Type B pancreatic cell (in vitro differentiated cells): Measurements from ENCODE around the gene NOD1. TPM values are rescaled to one million over a fixed set of nuclear protein-coding genes. Genes with fewer than 3 reads are reported as not detected.

Source experiments
- DNase-seq: peaks from one replicate; pipeline ENCODE4 v3.0.0; 2021; ENCODE audit warnings: mixed read lengths; ENCODE audit not compliant: unreplicated experiment; ENCODE audit errors: extremely low spot score
- H3K27ac Mint-ChIP-seq: 2 replicates; pipeline ENCODE4 v1.8.0; 2021; ENCODE audit warnings: mild to moderate bottlenecking, mixed read lengths
- H3K27me3 Mint-ChIP-seq: 2 replicates; pipeline ENCODE4 v1.8.0; 2021; ENCODE audit warnings: mixed read lengths
- H3K36me3 Mint-ChIP-seq: 2 replicates; pipeline ENCODE4 v1.8.0; 2021; ENCODE audit warnings: mixed read lengths
- H3K4me1 Mint-ChIP-seq: one replicate; pipeline ENCODE4 v1.8.0; 2021; ENCODE audit warnings: mixed read lengths; ENCODE audit not compliant: unreplicated experiment
- H3K4me3 Mint-ChIP-seq: 2 replicates; pipeline ENCODE4 v1.8.0; 2021; ENCODE audit warnings: mild to moderate bottlenecking, mixed read lengths
- H3K9me3 Mint-ChIP-seq: 2 replicates; pipeline ENCODE4 v1.8.0; 2021; ENCODE audit warnings: mixed read lengths
- total RNA-seq: library from RNA; stranded (reverse); gene quantifications from 2 replicates; pipeline ENCODE4 v1.2.1, GENCODE V29; 2021; ENCODE audit warnings: low replicate concordance
- TF ChIP-seq, protein P1 (sequence below): fragments of 200-600 bp; sonication (generic); conservative IDR thresholded peaks from 2 replicates; pipeline ENCODE4 v1.5.0; 2021; ENCODE audit warnings: antibody characterized with exemption, mild to moderate bottlenecking

The NOD1 gene
- total RNA-seq, 1 donor from 2014 or later, result 10.9 TPM

DNA sequence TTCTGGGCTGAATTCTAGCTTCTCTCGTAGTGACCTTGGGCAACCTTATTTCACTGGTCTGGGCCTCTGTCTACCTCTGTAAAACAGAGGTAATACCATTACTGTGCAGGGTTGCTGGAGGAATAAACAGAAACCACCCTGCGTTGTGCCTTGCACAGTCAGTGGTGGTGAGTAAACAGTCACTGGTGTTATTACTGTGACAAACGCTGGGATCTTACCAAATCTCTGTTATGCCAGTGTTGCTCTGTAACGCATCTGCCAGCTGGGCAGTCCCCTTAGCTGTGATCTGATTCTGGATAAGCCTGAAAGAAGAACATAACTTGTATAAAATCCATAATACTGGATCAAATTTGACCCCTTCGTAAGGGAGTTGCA, 49.4 kb downstream of the NOD1 start:
- no peak overlapping the region for H3K27ac Mint-ChIP-seq
- H3K4me3 Mint-ChIP-seq, result no peak overlapping the region
- H3K27me3 Mint-ChIP-seq, result no peaks in the 10 kb centered on the region
- no peak for DNase-seq
- H3K36me3 Mint-ChIP-seq, result peaks cover 31% of the 10 kb centered on the region
- no peaks in the 10 kb centered on the region for H3K9me3 Mint-ChIP-seq
- H3K4me1 Mint-ChIP-seq, result peaks cover 10% of the 10 kb centered on the region
- TF ChIP-seq, protein P1, sequence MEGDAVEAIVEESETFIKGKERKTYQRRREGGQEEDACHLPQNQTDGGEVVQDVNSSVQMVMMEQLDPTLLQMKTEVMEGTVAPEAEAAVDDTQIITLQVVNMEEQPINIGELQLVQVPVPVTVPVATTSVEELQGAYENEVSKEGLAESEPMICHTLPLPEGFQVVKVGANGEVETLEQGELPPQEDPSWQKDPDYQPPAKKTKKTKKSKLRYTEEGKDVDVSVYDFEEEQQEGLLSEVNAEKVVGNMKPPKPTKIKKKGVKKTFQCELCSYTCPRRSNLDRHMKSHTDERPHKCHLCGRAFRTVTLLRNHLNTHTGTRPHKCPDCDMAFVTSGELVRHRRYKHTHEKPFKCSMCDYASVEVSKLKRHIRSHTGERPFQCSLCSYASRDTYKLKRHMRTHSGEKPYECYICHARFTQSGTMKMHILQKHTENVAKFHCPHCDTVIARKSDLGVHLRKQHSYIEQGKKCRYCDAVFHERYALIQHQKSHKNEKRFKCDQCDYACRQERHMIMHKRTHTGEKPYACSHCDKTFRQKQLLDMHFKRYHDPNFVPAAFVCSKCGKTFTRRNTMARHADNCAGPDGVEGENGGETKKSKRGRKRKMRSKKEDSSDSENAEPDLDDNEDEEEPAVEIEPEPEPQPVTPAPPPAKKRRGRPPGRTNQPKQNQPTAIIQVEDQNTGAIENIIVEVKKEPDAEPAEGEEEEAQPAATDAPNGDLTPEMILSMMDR, result no peak

DNA sequence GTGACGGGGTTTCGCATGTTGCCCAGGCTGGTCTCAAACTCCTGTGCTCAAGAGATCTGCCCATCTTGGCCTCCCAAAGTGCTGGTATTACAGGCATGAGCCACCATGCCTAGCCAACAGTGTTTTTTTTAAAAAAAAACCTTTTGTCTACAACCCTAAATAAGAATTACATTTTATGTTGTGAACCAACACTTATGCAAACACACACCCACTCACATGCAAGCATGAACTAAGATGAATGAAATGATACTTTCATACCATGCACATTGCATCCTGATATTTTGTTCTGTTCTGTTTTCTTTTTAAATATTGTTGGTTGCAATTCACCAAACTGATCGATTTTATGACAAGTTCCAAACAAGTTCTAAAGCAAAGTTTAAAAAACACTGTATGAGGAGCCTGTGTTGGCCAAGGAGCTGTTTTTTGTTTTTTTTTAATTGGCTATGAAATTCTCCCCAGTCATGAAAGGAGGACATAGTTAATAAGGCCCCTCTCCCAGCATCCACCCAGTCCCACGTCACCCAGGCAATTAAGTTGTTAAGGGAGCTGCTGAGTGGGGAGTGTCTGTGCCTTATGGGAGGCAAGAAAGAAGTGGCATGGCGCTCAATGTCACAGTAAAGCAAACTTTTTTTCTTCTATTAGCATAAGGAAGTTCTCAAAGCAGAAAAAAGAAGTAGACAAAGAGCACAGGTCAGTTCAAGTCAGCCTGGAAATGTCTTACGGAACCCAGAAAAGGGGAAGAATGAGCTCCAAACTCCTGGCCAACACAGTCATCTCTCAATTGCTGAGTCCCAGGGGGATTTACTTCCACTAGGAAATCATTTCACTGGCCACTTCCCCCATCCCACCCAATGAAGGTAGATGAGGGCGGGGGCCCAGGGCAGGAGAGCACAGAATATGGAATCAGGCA, 50.1 kb downstream of the NOD1 start:
- no peak for DNase-seq
- TF ChIP-seq, protein P1, result no peak
- no peaks in the 10 kb centered on the region for H3K27me3 Mint-ChIP-seq
- H3K9me3 Mint-ChIP-seq, result no peaks in the 10 kb centered on the region
- H3K27ac Mint-ChIP-seq, result no peak overlapping the region
- peaks cover 10% of the 10 kb centered on the region for H3K4me1 Mint-ChIP-seq
- peaks cover 27% of the 10 kb centered on the region for H3K36me3 Mint-ChIP-seq
- no peak overlapping the region for H3K4me3 Mint-ChIP-seq

DNA sequence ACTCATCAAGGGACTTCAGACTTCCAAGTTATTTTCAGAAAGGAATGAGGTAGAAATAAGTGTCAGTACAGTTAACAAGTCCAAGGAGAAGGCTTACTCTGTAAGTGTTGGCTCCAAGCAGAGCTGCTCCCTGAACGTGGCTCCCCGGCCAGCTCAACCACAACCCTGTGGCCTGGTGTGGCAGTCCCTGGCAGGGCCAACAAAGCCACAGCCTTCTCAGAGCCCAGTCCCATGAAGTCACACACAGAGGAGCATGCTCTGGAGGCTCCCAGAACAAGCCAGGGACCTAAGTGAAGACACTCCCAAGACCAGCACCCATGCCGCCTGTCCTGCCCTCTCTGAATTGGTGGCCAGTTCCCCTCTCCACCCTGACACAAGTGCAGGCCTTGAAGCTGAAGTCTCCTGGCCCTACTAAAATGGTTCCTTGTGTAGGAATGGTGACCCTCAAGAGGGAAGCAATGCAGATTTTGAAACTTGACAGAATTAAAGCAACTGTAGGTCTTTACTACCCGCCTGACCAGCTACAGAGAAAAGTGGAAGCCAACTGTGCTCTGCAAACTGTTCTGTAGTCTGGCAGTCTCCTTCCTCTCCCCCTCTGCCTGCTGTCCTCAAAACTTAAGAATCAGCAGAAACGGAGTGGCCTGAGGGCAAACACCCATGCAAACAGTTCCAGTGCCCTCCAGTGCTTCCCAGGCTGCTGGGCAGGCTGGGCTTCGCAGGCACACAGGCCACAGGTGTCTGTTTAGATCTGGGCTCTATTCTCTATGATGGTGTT, 51.1 kb downstream of the NOD1 start:
- no peak for DNase-seq
- H3K4me1 Mint-ChIP-seq, result peaks cover 10% of the 10 kb centered on the region
- H3K4me3 Mint-ChIP-seq, result no peak overlapping the region
- TF ChIP-seq, protein P1, result no peak
- peaks cover 28% of the 10 kb centered on the region for H3K36me3 Mint-ChIP-seq
- H3K9me3 Mint-ChIP-seq, result no peaks in the 10 kb centered on the region
- no peaks in the 10 kb centered on the region for H3K27me3 Mint-ChIP-seq
- H3K27ac Mint-ChIP-seq, result peak overlapping the region; percentile 31

DNA sequence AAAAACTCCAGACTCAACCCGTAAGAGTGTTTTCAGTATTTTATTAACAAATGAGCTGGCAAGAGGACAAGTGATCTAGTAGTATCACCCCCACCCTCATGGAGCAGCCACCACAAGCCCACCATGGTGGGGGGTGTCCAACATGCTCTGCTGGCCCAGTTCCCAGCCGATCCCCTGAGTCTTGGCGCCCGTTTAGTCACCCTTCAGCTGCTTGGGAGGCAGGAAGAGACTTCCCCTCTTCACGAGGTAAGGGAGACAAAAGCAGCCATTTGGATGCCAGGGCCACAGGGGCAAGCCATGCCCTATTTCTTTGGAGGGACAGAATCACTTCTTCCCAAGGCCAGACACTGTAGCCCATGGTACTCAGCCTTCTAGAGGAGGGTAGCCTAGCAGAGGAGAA, 54.1 kb downstream of the NOD1 start:
- TF ChIP-seq, protein P1, result no peak
- Mint-ChIP-seq H3K9me3 (no peaks in the 10 kb centered on the region), H3K4me3 (no peak overlapping the region), H3K36me3 (peaks cover 25% of the 10 kb centered on the region), H3K4me1 (peaks cover 5% of the 10 kb centered on the region), H3K27ac (no peak overlapping the region), H3K27me3 (no peaks in the 10 kb centered on the region)
- DNase-seq, result no peak

DNA sequence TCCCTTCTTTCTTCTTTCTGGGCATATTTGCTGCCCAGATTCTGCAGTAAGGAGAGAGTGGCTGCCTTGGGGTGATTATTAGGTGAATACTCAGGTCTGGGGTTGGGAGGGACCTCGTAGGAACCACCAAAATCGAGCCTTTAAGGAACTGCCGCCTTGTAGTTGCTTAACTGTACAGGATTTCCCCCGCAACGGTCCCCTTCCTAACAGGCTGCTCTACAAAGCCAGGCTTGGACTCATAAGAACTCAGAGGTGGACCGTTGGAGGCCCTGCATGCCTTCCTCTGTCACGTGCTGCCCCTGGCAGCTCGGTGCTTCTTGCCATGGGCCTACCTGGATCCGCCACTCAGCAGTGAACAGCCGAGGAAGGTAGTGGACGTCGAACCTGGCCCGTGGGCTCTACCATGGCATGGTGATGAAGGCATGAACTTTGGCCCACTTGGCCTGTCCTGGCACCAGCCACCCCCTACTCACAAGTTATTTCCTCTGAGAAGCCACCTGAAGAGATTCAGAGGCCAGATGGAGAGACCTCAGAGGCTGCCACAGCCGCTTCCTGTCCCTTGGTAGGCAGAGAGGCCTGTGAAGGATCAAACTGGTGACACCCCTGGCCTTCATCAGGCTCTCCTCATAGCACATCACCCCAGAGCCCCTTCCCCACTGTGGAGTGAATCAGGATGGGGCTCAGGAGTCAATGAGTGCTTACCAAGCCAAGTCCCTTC, 54.6 kb downstream of the NOD1 start:
- DNase-seq, result no peak
- H3K27me3 Mint-ChIP-seq, result no peaks in the 10 kb centered on the region
- H3K9me3 Mint-ChIP-seq, result no peaks in the 10 kb centered on the region
- peaks cover 5% of the 10 kb centered on the region for H3K4me1 Mint-ChIP-seq
- H3K4me3 Mint-ChIP-seq, result no peak overlapping the region
- TF ChIP-seq, protein P1, result no peak
- no peak overlapping the region for H3K27ac Mint-ChIP-seq
- H3K36me3 Mint-ChIP-seq, result peaks cover 21% of the 10 kb centered on the region
